Heart left ventricle (tissue), 16 donors: Measurements from ENCODE around the gene AFF1. TPM values are rescaled to one million over a fixed set of nuclear protein-coding genes. Genes with fewer than 3 reads are reported as not detected.
A peak's percentile ranks its signal among the peaks of the same experiment; 100 is the strongest.
"Not testable (repeated sequence)": the region's sequence is repeated elsewhere in the genome, so short reads cannot be mapped to it uniquely, and the experiment has no call there.

Source experiments
- ATAC-seq, 4 donors: fragments of 200-7000 bp; cut with Tn5 transposase; one replicate each; pipeline ENCODE4 v1.9.1; 2020 to 2022; ENCODE audit warnings: moderate library complexity in 4 of 4, mild to moderate bottlenecking in 3 of 4, moderate number of reproducible peaks in 1 of 4
- DNase-seq, 5 donors: peaks; one replicate each; pipeline ENCODE4 v3.0.0-alpha.2; 2020
- H3K27ac ChIP-seq, 12 donors: fragments of 200-600 bp; sonication (generic) in 4 of 12; one replicate each; pipeline versions ENCODE4 v1.5.0 to v1.8.0; 2016 to 2022; ENCODE audit warnings: mild to moderate bottlenecking in 2 of 12
- H3K27me3 ChIP-seq, 9 donors: fragments of 200-600 bp; sonication (generic) in 2 of 9; one replicate each; pipeline versions ENCODE4 v1.5.1 to v1.8.0; 2016 to 2022; ENCODE audit warnings: mild to moderate bottlenecking in 3 of 9
- H3K36me3 ChIP-seq, 9 donors: fragments of 200-600 bp; sonication (generic) in 2 of 9; one replicate each; pipeline versions ENCODE4 v1.5.0 to v1.8.0; 2018 to 2022; ENCODE audit warnings: mild to moderate bottlenecking in 2 of 9
- H3K4me1 ChIP-seq, 12 donors: fragments of 200-600 bp; sonication (generic) in 4 of 12; one replicate each; pipeline versions ENCODE4 v1.5.0 to v1.8.0; 2016 to 2022; ENCODE audit warnings: mild to moderate bottlenecking in 3 of 12
- H3K4me3 ChIP-seq, 12 donors: fragments of 200-600 bp; sonication (generic) in 4 of 12; one replicate each; pipeline versions ENCODE4 v1.5.0 to v1.8.0; 2017 to 2022; ENCODE audit warnings: mild to moderate bottlenecking in 9 of 12, moderate library complexity in 4 of 12
- H3K9me3 ChIP-seq, 12 donors: fragments of 200-600 bp; sonication (generic) in 4 of 12; one replicate each; pipeline versions ENCODE4 v1.5.0 to v1.8.0; 2016 to 2022; ENCODE audit warnings: mild to moderate bottlenecking in 1 of 12
- POLR2A ChIP-seq, 2 donors: fragments of 450-650 bp; IDR thresholded peaks; one replicate each; pipeline ENCODE4 v1.6.1; 2017; ENCODE audit warnings: antibody characterized with exemption in 2 of 2, mild to moderate bottlenecking in 2 of 2, moderate library complexity in 2 of 2
- WGBS, 4 donors: extraction: QIAGEN DNeasy Blood & Tissue Kit in 2 of 4; methylation state at CpG; one replicate each; pipeline versions ENCODE4 v1.1.5 to v1.1.7; 2013 to 2018; 5-methylcytosine and 5-hydroxymethylcytosine counted together
- intact Hi-C, 10 donors: fragments of 100-400 bp; cut with DNase I; formaldehyde crosslinking; loops; one replicate each; pipeline versions ENCODE4 v1.11.1 to v1.14.2; 2022
- polyA plus RNA-seq, 2 donors: library from polyadenylated mRNA; stranded (reverse); fragments of 200-250 nt; gene quantifications; one replicate each; pipeline ENCODE4 v1.2.3, GENCODE V29; 2013
- total RNA-seq, 9 donors: library from RNA; depleted of rRNA in 2 of 9; stranded (reverse); fragments of >200 nt in 2 of 9; fragmentation: NEBNext Ultra II Directional in 3 of 9; extraction: Animal tissue kit (Norgen Biotek cat#: 25700) in 3 of 9; gene quantifications; one replicate each; pipeline versions ENCODE4 v1.1.0 to v1.2.4, GENCODE V29; 2016 to 2023
- TF ChIP-seq, protein P1 (sequence below), 12 donors: fragments of 200-600 bp; sonication (generic) in 4 of 12; IDR thresholded peaks; one replicate each; pipeline versions ENCODE4 v1.5.0 to v1.8.0; 2018 to 2022; ENCODE audit warnings: antibody characterized with exemption in 12 of 12, mild to moderate bottlenecking in 5 of 12
- donor health status: ischemic (EF 13 %, LVEDD 7.1; RV severe dilation, severe dysfunction).
- donor health status: healthy with polysubstance abuse.
- donor health status: DM: no; HTN: yes; CAD: no.
- donor health status: DM: no; HTN: no; CAD: no.
- donor health status: ischemic (EF 25% LVEDD 6.9; RV normal size, moderate dysfunction).
- donor health status: ischemic (EF 25% LVEDD 5.7; RV mildly dilated, moderate dysfunction).
- donor health status: healthy.
- donor health status: DM: yes; HTN: yes; CAD: no.
- donor health status: ischemic (EF 35%, LVEDD 5.7; RV mildly dilated, moderate dysfunction).
- donor health status: nonischemic (EF 11% LVEDD 7.7; RV severe dilation, severe dysfunction).
- donor health status: DM: yes; HTN: yes; CAD: no.
- donor health status: PGD.
- donor health status: ischemic (EF 29% LVEDD 5.4; RV normal size, mild dysfunction).
- donor health status: nonischemic (EF 23%, LVEDD 6.1; RV moderate dilation, normal function).

AFF1 gene
- total and polyA plus RNA-seq, 11 donors: 51.8 to 96.5 (median 72.8) TPM

DNA sequence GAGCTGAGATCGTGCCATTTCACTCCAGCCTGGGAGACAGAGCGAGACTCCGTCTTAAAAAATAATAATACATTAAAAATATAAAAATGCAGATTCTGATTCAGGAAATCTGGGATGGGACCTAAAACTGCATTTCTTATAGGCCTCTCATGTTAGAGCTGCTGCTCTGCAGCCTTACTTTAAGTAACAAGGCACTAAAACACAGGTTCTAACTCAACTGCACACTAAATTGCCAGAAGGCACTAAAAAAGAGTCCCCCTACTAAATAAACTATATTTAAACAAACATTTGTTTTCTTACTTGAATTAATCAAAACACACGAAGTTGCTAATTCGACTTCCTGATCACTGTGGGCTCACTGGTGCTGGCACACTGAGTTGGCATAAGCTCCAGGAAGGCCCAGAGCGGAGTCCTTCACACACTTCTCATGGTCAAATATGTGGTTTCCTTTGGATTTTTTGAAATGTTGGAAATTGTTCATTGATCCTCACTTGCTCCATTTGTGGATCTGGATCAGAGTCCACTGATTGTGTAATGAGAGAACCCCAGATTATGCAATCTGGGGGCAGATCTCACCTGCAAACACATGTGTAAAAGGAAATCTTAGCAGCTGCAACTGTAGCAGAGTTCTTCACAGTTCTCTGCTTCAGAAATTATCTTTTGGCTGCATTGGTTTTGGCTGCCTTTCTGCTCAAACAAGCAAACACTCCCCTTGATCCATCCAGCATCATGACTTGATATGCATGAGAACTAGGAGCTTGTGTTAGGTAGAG is 59.3 kb downstream of the AFF1 start:
- no peak overlapping the region for H3K27ac ChIP-seq
- no peaks in the 10 kb centered on the region for H3K27me3 ChIP-seq
- H3K9me3 ChIP-seq: no peaks in the 10 kb centered on the region
- ATAC-seq: no peak
- DNase-seq: no peak
- no peak overlapping the region for H3K4me3 ChIP-seq
- WGBS, 4 donors: 77 to 85% (median 81%) methylated on average over 6 of the region's 6 CpGs
- peaks cover 0 to 24% (median 13%) of the 10 kb centered on the region in 12 donors for H3K4me1 ChIP-seq
- H3K36me3 ChIP-seq: no peaks in the 10 kb centered on the region
- TF ChIP-seq, protein P1, sequence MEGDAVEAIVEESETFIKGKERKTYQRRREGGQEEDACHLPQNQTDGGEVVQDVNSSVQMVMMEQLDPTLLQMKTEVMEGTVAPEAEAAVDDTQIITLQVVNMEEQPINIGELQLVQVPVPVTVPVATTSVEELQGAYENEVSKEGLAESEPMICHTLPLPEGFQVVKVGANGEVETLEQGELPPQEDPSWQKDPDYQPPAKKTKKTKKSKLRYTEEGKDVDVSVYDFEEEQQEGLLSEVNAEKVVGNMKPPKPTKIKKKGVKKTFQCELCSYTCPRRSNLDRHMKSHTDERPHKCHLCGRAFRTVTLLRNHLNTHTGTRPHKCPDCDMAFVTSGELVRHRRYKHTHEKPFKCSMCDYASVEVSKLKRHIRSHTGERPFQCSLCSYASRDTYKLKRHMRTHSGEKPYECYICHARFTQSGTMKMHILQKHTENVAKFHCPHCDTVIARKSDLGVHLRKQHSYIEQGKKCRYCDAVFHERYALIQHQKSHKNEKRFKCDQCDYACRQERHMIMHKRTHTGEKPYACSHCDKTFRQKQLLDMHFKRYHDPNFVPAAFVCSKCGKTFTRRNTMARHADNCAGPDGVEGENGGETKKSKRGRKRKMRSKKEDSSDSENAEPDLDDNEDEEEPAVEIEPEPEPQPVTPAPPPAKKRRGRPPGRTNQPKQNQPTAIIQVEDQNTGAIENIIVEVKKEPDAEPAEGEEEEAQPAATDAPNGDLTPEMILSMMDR (IDR thresholded peaks at IDR 0.05): no peak
- TF ChIP-seq POLR2A (IDR thresholded peaks at IDR 0.05): no peak
- intact Hi-C loops: no loop called here

DNA sequence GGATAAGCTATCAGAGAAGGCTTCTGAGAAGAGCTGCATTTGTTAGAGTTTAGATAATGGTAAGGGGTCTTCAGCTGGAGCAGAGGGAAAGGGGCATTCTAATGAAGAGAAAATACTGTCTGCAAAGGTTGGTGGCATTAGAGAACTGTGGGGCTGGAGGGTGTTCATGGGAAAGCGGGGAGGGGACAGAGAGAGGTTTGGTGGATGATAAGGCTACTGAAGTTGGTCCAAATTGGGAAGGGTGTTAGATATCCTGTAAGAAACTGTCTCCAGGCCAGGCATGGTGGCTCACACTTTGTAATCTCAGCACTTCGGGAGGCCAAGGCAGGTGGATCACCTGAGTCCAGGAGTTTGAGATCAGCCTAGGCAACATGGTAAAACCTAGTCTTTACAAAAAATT is 59.9 kb downstream of the AFF1 start:
- DNase-seq (no peak), ATAC-seq (no peak)
- H3K9me3 ChIP-seq: no peaks in the 10 kb centered on the region
- H3K36me3 ChIP-seq: no peaks in the 10 kb centered on the region
- intact Hi-C loops: no loop called here
- TF ChIP-seq, protein P1 (IDR thresholded peaks at IDR 0.05): no peak
- TF ChIP-seq POLR2A (IDR thresholded peaks at IDR 0.05): no peak
- H3K27ac ChIP-seq: no peak overlapping the region
- H3K4me1 ChIP-seq: peaks cover 0 to 30% (median 19%) of the 10 kb centered on the region in 12 donors
- H3K27me3 ChIP-seq: no peaks in the 10 kb centered on the region
- WGBS, 4 donors: 79 to 94% (median 85%) methylated on average over 2 of the region's 2 CpGs
- no peak overlapping the region for H3K4me3 ChIP-seq

DNA sequence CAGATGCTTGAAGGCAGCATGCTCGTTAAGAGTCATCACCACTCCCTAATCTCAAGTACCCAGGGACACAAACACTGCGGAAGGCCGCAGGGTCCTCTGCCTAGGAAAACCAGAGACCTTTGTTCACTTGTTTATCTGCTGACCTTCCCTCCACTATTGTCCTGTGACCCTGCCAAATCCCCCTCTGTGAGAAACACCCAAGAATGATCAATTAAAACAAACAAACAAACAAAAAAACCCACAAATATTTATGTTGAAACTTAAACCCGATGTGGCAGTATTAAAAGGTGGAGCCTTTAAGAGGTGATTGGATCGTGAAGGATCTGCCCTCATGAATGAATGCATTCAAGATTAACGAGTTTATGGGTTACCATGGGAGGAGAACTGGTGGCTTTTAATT is 61.7 kb downstream of the AFF1 start:
- H3K36me3 ChIP-seq, H3K27ac ChIP-seq, H3K27me3 ChIP-seq, DNase-seq, H3K9me3 ChIP-seq, intact Hi-C loops, H3K4me3 ChIP-seq, ATAC-seq: not testable (repeated sequence)
- WGBS, 4 donors: 90 to 95% (median 93%) methylated on average over 3 to 5 of the region's 6 CpGs
- peaks cover 0 to 43% (median 30%) of the 10 kb centered on the region in 12 donors for H3K4me1 ChIP-seq

DNA sequence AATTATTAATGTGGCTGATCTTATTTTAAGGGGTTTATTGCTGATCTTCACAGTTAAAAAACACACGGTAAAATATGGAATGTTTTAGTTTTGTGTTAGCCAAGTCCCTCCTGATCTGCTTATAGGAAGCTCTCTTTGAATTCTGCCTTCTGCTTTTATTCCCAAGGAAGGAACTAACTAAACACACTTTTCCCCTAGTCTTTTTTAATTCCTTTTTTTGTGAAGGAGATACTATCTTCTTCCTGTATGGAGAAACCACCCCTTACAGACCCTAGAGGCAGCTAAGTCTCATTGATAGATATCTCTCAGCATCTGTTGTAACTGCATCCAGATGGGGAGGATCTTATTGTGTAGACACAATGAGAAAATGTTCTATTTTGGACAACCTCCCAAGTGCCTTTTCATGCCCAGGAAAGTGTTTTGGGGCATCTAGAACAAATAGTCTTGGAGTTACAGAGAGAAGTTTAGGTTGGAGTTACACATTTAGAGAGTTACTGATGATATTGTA is 64.4 kb downstream of the AFF1 start:
- Histone ChIP-seq H3K4me1 (peaks cover 0 to 42% (median 27%) of the 10 kb centered on the region in 12 donors), H3K9me3 (no peaks in the 10 kb centered on the region), H3K27me3 (no peaks in the 10 kb centered on the region), H3K36me3 (no peaks in the 10 kb centered on the region), H3K4me3 (no peak overlapping the region), H3K27ac (peak overlapping the region in 11 of 12 donors; percentile 2 to 71 (median 53))
- no peak for DNase-seq
- intact Hi-C loops: no loop called here
- no peak for TF ChIP-seq POLR2A (IDR thresholded peaks at IDR 0.05)
- TF ChIP-seq, protein P1 (IDR thresholded peaks at IDR 0.05): no peak
- peak in 2 of 4 donors; percentile 47 to 59 for ATAC-seq
- 47 to 52% (median 48%) methylated on average over 1 of the region's 1 CpG for WGBS, 4 donors
